Kidney epithelial cell (primary cell): Measurements from ENCODE around the gene FAM110D. TPM values are rescaled to one million over a fixed set of nuclear protein-coding genes. Genes with fewer than 3 reads are reported as not detected.

Source experiments
- DNase-seq: peaks from one replicate; pipeline ENCODE4 v3.0.0-alpha.2; 2010; ENCODE audit warnings: low read depth
- H3K27me3 ChIP-seq: 2 replicates; pipeline ENCODE4 v1.6.0; 2011; ENCODE audit warnings: low read length; ENCODE audit not compliant: control insufficient read depth, insufficient read depth
- H3K36me3 ChIP-seq: 2 replicates; pipeline ENCODE4 v1.5.1; 2011; ENCODE audit warnings: low read length; ENCODE audit not compliant: control insufficient read depth, insufficient read depth
- H3K4me3 ChIP-seq: 2 replicates; pipeline ENCODE4 v1.5.1; 2011; ENCODE audit warnings: low read depth, mild to moderate bottlenecking, control low read depth, low read length
- CTCF ChIP-seq: IDR thresholded peaks from 2 replicates; pipeline ENCODE4 v1.5.1; 2011; ENCODE audit warnings: mild to moderate bottlenecking, moderate library complexity, low read length, control low read depth, inconsistent platforms; ENCODE audit not compliant: insufficient read depth, poor library complexity, severe bottlenecking
- total RNA-seq: library from RNA; depleted of rRNA; stranded (reverse); fragments of >200 nt; gene quantifications from 2 replicates; pipeline ENCODE4 v1.2.3, GENCODE V29; 2015

FAM110D gene
- total RNA-seq, 1 donor from 2014 or later: 0.79 TPM

- DNase-seq: no peak
- H3K4me3 ChIP-seq: no peak overlapping the region
- H3K36me3 ChIP-seq: no peaks in the 10 kb centered on the region
- H3K27me3 ChIP-seq: peaks cover 4% of the 10 kb centered on the region
- no peak for TF ChIP-seq CTCF
These were observed 30.5 kb downstream of the FAM110D start for GRCh38 chr1:26189331-26189730.

- no peak for DNase-seq
- no peak overlapping the region for H3K4me3 ChIP-seq
- peaks cover 4% of the 10 kb centered on the region for H3K27me3 ChIP-seq
- no peaks in the 10 kb centered on the region for H3K36me3 ChIP-seq
- no peak for TF ChIP-seq CTCF
These were observed 30.9 kb downstream of the FAM110D start for GRCh38 chr1:26189751-26190275.

- no peak for TF ChIP-seq CTCF
- peaks cover 4% of the 10 kb centered on the region for H3K27me3 ChIP-seq
- no peaks in the 10 kb centered on the region for H3K36me3 ChIP-seq
- no peak for DNase-seq
- no peak within 1 kb of the TSS for H3K4me3 ChIP-seq
These were observed 31.6 kb downstream of the FAM110D start, which contains the start of gene CATSPER4 for GRCh38 chr1:26190373-26190987. Gene CATSPER4, plus strand, starts transcription at chr1:26190602. Its CDS starts 26 bp downstream, at chr1:26190628.

DNA sequence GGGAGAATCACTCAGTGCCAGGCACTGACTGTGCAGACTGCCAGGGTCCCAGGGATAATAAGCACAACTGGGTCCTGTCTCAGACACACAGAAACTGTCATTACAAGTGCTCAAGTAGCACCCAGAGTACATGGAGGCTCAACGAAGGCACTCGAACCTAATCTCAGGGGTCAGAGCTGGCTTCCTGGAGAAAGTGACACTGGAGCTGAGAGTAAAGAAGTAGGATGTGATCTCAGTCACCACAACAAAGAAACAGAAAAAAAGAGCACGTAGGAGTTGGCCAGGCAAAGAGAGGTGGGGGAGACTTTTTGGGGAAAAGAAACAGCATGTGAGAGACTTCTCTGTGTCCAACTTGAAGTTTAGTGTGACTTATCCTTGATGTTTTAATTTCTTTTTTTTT is 32.9 kb downstream of the FAM110D start:
- peaks cover 4% of the 10 kb centered on the region for H3K27me3 ChIP-seq
- no peak overlapping the region for H3K4me3 ChIP-seq
- DNase-seq: no peak
- no peaks in the 10 kb centered on the region for H3K36me3 ChIP-seq
- TF ChIP-seq CTCF: no peak

DNA sequence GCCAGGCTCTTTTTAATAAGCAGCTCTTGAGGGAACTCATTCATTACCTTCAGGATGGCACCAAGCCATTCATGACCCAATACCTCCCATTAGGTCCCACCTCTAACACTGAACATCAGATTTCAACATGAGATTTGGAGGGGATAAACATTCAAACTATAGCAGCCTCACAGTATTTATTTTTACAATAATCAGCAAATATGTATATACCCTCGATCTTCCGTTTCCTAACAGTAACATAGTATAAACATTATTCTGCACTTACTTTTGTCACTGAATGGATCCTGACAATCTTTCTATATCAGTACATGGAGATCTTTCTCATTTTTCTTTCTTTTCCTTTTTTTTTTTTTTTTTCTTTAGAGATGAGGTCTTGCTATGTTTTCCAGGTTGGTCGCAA is 36.9 kb downstream of the FAM110D start:
- Histone ChIP-seq H3K4me3 (no peak overlapping the region), H3K27me3 (peaks cover 4% of the 10 kb centered on the region), H3K36me3 (no peaks in the 10 kb centered on the region)
- no peak for DNase-seq
- TF ChIP-seq CTCF: no peak

- H3K36me3 ChIP-seq: no peaks in the 10 kb centered on the region
- no peak overlapping the region for H3K4me3 ChIP-seq
- no peak for TF ChIP-seq CTCF
- peaks cover 4% of the 10 kb centered on the region for H3K27me3 ChIP-seq
- no peak for DNase-seq
These were observed 38.4 kb downstream of the FAM110D start for GRCh38 chr1:26197301-26197700.
